ENCODE measurements around the gene SLCO1B1.
A peak's percentile ranks its signal among the peaks of the same experiment; 100 is the strongest.
"Not testable (repeated sequence)": the region's sequence is repeated elsewhere in the genome, so short reads cannot be mapped to it uniquely, and the experiment has no call there.

SLCO1B1 gene, protein sequence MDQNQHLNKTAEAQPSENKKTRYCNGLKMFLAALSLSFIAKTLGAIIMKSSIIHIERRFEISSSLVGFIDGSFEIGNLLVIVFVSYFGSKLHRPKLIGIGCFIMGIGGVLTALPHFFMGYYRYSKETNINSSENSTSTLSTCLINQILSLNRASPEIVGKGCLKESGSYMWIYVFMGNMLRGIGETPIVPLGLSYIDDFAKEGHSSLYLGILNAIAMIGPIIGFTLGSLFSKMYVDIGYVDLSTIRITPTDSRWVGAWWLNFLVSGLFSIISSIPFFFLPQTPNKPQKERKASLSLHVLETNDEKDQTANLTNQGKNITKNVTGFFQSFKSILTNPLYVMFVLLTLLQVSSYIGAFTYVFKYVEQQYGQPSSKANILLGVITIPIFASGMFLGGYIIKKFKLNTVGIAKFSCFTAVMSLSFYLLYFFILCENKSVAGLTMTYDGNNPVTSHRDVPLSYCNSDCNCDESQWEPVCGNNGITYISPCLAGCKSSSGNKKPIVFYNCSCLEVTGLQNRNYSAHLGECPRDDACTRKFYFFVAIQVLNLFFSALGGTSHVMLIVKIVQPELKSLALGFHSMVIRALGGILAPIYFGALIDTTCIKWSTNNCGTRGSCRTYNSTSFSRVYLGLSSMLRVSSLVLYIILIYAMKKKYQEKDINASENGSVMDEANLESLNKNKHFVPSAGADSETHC

DNA sequence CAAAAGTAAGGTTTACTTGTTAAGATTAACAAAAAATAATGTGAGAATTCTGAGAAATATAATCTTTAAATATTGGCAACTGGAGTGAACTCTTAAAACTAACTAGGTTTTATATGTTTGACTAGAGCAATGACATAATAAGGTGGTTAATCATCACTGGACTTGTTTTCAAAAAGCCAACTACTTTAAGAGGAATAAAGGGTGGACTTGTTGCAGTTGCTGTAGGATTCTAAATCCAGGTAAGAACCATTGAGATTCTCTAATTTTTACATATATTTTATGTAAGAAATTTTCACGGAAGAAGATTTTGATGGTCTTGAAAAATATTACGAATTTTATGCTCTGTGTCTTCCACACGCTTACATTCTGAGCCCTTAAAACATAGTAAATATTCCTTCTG is at the start of gene SLCO1B1:
SLCO1B1 (plus strand) TSS at position 197 of the 400 bp plus-strand sequence. CDS start 10,381 bp downstream, outside the sequence.
- no peak for DNase-seq

DNA sequence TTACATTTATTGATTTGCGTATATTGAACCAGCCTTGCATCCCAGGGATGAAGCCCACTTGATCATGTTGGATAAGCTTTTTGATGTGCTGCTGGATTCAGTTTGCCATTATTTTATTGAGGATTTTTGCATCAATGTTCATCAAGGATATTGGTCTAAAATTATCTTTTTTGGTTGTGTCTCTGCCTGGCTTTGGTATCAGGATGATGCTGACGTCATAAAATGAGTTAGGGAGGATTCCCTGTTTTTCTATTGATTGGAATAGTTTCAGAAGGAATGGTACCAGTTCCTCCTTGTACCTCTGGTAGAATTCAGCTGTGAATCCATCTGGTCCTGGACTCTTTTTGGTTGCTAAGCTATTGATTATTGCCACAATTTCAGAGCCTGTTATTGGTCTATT is 46.2 kb upstream of the SLCO1B1 start:
- DNase-seq, result not testable (repeated sequence)

DNA sequence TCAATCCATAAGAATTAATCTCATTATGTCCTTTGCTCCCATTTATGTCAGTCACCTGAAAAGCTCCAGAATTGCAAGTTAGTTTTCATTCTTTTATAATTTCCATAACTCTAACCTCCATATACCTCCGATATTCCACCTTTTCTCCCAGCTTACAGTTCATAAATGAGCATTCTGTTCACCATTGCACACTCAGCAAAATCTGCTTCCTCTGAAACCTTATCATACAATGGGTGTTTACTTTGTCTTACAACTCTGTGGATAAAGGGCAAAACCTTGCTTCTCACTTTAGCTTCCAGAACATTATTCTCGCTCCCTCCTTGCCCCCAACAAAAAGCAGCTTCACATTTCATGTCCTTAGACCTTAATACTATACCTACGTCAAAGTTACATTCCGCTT is 19.3 kb upstream of the SLCO1B1 start:
- DNase-seq, result no peak

DNA sequence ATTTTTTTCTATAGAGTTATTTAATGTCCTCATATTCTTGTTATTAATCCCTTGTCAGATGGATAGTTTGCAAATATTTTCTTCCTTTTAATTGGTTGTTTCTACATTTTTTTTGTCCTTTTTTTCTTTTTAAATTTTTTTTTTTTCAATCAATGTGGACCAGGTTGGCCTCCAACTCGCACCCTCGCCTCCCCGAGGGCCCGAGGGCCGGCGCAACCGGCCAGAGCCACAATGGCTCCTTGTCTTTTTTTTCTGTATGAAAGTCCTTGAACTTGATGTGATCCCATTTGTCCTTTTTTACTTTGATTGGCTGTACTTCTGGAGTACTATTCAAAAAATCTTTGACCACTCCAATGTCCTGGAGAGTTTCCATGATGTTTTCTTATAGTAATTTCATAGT is 17.7 kb upstream of the SLCO1B1 start:
- DNase-seq, result no peak

DNA sequence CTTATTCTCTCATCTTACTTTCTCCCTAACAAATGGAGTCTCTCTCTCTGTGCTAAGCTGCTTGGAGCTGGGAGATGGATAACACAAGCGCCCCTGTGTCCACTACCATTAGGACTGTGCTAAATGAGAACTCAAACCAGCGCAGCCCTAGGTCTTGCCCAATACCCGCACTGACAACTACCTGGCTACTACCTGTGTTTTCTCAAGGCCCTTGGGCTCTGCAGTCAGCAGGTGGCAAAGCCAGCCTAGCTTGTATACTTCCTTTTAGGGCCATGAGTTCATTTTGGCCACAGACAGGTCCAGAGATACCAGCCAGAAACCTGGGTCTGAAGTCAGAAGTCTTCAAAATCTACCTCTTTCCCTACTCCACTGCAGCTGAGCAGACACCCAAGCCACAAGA is 13.0 kb upstream of the SLCO1B1 start:
- DNase-seq, result no peak

DNA sequence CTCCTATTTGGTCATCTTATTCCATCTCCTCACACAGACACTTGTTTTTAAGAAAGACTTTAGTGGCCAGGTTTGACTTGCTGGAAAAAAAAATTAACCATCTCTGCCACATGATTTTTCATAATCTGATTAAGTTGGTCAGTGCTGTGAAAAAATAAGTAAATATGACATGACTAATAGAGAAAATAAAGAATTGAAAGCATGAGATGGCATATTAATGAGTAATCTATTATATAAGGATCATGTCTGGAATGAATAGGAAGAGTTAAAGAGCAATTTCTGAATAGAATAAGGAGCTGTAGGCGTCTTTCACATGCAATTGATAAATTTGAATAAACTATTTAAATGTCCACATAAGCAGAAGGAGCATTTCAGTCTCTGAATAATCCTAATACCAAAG is 12.2 kb upstream of the SLCO1B1 start:
- DNase-seq, result no peak

DNA sequence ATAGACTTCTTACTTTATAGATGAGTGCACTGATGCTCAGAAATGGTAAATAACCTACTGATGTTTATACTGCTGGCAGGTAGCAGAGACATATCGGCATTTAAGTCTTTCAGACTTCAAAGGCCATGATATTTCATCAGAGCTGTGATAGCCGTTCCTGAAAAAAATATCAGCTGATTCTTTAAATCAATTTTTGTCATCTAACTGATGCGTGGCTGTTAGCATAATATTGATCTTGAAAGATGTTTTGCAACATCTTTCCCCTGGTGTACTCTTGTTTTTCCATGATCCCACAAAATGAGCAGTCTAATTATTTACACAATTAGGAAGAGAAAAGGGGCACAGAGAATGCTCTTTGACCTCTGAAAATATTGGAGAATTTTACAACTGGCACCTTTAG is 1.6 kb upstream of the SLCO1B1 start:
- no peak for DNase-seq

DNA sequence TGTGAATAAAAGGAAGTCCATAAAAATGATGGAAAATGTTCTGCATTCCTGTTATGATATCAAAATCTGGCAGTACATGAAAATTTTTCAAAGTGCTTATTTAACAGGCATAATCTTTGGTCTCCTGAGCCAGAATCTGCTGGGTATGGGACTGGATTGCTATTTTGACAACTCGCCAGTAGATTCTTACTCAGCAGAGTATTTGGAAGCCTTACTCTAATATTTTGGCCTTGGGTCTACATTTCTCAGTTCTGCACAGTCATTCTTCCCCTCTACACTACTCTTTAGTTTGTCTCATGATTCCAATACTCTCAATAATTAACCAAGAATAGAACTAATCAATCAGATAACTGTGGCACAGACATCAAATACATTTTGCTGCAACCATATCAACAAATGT is 1.1 kb upstream of the SLCO1B1 start:
- no peak for DNase-seq

DNA sequence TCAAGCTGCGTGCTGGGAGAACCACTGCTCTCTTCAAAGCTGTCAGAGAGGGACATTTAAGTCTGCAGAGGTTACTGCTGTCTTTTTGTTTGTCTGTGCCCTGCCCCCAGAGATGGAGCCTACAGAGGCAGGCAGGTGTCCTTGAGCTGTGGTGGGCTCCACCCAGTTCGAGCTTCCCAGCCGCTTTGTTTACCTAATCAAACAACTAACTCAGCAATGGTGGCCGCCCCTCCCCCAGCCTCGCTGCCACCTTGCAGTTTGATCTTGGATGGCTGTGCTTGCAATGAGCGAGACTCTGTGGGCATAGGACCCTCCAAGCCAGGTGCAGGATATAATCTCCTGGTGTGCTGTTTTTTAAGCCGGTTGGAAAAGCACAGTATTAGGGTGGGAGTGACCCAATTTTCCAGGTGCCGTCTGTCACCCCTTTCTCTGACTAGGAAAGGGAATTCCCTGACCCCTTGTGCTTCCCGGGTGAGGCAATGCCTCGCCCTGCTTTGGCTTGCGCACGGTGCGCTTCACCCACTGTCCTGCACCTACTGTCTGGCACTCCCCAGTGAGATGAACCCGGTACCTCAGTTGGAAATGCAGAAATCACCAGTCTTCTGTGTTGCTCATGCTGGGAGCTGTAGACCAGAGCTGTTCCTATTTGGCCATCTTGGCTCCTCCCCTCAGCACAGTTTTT is 6.5 kb downstream of the SLCO1B1 start:
- not testable (repeated sequence) for DNase-seq

DNA sequence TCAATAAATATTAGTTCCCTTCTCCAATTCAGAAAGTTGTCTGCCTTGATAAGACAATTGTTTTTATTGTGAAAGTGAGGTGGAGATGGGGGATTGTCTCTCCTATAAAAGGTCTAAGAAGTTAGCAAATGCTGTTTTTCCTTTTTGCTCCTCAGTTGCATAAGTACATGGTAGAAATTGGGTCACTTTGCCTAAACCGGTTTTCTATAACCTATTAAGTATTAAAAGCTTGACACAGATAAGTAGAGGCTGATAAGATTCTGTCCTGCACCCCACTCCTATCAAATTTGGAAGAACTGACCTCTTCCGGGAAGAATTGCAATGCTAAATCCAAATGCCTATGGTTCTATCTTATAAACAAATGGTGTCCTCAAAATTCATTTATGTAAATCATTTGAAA is 7.0 kb downstream of the SLCO1B1 start:
- no peak for DNase-seq

DNA sequence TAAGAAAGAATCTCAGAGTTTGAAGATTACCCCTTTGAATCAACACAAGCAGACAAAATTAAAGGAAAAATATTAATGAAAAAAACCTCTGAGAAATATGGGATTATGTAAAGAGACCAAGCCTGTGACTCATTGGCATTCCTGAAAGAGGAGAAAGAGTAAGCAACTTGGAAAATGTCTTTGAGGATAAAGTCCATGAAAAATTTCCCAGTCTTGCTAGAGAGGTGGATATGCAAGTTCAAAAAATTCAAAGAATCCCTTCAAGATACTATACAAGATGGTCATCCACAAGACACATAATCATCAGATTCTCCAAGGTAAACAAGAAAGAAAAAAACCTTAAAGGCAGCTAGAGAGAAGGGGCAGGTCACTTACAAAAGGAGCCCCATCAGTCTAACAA is 13.3 kb downstream of the SLCO1B1 start:
- DNase-seq, result no peak

DNA sequence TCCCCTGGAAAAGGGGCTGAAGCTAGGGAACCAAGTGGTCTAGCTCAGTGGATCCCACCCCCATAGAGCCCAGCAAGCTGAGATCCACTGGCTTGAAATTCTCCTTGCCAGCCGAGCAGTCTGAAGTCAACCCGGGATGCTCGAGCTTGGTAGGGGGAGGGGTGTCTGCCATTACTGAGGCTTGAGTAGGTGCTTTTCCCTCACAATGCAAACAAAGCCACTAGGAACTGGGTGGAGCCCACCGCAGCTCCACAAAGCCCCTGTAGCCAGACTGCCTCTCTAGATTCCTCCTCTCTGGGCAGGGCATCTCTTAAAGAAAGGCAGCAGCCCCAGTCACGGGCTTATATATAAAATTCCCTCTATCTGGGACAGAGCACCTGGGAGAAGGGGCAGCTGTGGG is 18.9 kb downstream of the SLCO1B1 start:
- DNase-seq, result not testable (repeated sequence)

DNA sequence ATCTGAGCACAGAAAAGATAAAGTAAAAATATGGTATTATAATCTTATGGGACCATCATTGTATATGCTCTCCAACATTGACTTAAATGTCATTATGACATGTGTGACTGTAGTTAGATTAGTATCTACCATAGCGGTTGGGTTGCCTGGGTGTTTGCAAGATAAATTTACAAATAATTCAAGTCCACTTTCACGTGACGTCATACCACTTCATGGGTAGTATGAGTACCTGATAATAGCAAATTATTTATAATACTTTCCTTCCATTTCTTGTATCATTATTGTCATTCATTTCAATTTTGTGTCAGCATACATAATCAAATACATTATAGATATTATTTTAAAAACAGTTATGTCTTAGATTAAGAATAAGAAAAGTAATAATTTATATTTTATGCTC is 20.2 kb downstream of the SLCO1B1 start:
- no peak for DNase-seq

DNA sequence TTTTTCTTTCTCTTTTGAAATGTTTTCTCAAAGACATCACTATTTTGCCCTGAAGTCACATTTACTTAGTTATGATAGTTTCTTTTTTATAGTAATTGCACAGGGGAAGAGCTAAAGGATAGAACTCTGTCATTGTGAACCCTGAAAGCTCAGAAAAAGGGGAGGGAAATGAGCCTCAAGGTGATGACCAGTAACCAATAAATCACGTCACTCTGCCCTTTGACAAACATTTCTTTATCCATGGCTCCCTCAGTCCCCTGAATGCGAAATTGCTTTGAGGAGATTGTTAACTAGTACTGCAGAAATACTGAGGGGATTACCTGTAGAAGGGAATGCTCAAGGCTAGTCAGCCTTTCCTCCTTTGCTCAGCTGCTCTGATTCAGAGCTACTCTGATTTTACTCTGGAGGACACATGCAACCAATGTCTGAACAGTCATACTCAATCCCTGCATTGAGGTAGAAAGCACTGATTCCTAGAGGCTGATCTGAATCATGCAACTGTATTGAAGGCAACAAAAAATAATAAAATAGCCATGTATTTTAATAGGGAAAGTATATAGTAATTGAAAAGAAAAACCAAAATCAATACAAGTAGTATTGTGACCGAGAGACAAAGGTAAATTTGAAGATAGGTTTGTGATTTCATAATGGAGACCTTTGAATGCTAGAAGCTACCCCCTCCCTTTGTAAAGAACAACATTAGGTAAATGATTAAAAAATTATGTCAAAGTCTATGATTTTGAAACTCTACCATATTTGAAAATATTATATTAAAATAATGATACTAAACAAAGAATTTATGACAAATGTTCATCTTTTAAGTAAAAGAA is 24.7 kb downstream of the SLCO1B1 start:
- no peak for DNase-seq

DNA sequence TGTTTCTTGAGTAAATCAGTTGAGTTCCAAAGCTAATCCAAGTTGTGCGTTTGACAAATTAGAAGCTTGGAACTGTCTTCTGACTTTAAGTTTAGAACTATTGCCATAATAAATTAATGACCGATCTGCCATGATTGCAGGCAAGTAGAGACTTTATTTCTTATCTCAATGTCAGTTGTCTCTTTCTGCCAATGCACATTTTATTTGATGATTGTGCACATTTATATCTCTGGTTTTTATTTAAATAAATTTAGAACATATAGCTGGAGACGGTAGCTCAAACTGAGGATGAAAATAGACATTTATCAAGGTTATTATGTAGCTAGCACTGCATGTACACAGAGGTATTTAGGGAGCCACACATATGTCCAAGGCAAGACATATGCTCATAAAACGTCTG is 34.1 kb downstream of the SLCO1B1 start:
- no peak for DNase-seq

DNA sequence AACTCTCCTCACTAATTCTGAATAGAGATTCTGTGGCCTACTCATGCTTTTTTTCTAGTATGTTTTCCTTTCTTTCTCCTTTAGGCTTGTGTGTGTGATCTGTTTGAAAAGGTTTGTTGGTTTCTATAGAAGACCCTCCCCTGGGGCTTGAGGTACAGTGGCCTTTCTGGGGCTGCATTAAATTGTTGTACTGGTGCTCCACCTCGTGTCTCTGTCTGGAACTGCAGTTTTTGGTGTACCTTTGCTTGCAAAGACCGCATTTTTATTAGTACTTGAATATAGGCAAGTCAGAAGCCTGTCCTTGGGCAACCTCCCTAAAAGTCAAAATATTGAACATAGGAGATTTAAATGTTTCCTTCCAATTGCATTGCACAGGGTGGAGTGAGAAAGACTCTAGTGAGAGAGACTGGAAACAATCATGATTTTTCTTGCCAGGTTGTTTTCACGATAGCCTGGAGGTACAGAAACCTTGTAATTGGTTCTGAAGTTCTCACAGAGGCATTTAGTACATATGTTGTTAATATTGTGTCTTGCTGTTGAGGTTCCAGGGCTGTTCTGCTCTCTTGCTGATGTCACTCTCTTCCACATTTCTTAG is 39.0 kb downstream of the SLCO1B1 start:
- DNase-seq, result peak in 1 of 2 experiments; percentile 46

DNA sequence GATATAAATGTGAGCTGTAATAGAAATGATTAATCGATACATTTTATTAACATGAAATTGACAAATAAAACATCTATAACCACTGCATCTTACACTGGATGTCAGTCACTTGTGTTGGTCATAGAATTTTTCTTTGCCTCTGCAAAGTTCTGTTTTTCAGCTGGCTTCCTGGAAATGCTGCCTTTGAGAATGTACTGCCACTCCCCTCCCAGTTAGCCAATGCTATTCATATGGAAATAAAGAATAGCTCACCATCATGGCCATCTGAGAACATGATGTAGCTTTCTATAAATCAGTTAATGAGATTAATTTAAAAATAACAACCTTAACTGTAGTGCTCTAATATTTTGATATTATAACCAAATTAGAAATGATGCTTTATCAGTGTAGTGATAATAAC is 41.1 kb downstream of the SLCO1B1 start:
- no peak for DNase-seq

DNA sequence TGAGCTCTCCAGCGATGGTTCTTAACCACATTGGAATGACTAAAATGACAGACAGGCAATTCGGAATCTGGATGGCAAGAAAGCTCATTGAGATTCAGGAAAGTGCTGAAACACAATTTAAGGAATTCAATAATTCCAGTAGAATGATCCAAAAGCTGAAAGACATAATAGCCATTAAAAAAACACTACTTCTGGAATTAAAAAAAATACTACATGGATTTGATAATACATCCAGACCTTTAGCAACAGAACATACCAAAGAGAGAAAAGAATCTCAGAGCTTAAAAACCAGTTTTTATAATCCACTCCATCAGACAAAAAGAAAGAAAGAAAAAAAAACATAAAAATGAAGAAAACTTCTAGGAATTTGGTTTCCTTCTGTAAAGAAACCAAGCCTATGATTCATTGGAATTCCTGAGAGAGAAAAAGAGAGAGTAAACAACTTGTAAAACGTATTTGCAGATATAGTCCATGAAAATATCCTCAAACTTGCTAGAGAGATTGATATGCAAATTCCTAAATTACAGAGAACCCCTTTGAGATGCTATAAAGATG is 52.8 kb downstream of the SLCO1B1 start:
- DNase-seq, result no peak

DNA sequence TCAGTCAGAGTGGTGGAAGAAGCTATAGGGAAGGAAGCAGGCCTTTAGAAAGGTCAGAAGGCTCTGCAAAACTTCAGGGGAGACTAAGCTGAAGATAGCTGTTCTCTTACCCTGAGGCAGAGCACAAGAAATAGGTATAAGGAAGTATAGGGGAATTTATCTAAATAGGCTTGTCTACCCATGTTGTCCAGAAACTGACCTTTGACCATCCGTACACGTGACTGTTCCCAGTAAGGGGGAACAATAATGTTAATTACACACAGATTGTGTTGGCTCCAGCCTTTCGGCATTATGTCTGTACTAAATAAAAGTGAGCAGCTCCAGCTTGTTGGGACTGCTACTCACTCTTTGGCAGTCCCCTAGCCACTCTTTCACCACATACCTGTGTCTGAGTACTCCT is 59.0 kb downstream of the SLCO1B1 start:
- DNase-seq, result no peak

DNA sequence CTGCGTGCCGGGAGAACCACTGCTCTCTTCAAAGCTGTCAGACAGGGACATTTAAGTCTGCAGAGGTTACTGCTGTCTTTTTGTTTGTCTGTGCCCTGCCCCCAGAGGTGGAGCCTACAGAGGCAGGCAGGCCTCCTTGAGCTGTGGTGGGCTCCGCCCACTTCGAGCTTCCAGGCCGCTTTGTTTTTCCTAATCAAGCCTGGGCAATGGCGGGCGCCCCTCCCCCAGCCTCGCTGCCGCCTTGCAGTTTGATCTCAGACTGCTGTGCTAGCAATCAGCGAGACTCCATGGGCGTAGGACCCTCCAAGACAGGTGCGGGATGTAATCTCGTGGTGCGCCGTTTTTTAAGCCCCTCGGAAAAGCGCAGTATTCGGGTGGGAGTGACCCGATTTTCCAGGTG is 83.4 kb downstream of the SLCO1B1 start:
- DNase-seq, result not testable (repeated sequence)

DNA sequence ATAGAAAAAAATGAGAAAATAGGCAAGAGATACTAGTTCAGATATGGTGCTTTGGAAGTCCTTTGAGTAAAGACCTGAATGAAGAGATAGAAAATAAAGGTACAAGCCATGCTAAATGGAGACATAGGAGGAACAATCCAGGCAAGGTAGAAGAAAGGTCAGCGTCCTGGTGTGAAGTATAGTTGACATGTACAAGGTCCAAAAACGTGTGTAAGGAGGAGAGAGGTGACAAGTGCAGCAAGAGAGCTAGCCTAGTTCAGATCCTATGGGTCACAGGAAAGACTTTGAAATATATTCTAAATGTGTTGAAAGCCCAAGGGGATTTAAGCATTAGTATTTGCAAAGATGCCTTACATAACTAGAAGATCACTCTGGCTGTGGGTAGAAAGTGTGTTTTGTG is 88.2 kb downstream of the SLCO1B1 start:
- DNase-seq, result no peak

DNA sequence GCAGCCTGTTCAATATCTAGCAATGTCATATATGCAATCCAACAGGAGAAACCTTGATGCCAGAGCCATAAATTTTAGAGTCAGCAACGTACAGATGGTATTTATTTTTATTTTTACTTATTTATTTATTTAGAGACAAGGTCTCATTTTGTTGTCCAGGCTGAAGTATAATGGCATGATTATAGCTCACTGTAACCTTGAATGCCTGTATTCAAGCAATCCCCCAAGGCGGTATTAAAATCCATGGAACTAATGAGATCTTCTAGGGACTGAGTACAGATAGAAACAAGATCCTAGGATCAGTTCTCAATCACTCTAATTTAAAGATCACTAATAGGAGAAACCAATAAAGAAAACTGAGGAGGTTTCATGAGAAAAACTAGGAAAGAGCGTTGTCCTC is 89.3 kb downstream of the SLCO1B1 start:
- no peak for DNase-seq

Data from SW 1271 (cell line).